ENCODE measurements around the gene WDR86.

WDR86 gene

DNA sequence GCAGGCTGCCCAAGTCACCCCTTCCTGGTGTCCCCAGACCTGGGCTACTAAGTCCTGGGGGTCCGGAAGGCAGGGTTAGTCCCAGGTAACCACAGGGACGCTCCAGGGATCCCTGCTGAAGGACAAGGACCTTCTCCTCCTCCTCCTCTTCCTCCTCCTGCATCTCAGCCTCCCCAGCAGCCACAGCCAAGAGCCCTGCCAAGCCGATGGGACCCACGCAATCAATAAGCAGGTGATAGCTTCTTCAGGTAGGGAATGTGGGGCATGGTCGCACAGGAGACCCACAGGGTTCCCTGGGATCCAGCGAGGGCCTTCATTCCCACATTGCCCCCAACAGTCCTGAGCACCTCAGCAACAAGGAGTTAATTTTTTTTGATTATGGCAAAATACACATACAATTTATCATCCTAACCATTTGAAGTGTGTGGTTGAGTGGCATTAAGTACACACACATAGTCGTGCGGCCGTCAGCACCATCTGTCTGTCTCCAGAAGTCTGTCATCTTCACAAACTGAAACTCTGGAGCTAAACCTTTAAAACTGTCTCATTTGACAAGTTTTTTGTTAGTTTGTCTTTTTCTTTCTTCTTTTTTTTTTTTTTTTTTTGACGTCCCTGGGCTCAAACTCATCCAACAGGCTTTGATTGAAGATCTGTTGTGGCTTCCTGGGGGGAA lies 18.0 kb upstream of the WDR86 start:
- H3K27me3 Mint-ChIP-seq: peaks cover 32% of the 10 kb centered on the region
- peaks cover under 1% of the 10 kb centered on the region for H3K9me3 Mint-ChIP-seq
- no peak overlapping the region for H3K27ac Mint-ChIP-seq
- intact Hi-C loops (cut with micrococcal nuclease): no loop called here
- H3K36me3 Mint-ChIP-seq (ENCODE audit: low read depth): no peaks in the 10 kb centered on the region
- peaks cover 22% of the 10 kb centered on the region for H3K4me1 Mint-ChIP-seq (ENCODE audit: low read depth)
- H3K4me3 Mint-ChIP-seq: no peak overlapping the region

- Mint-ChIP-seq H3K36me3 (ENCODE audit: low read depth) (no peaks in the 10 kb centered on the region), H3K4me1 (ENCODE audit: low read depth) (peaks cover 20% of the 10 kb centered on the region), H3K4me3 (no peak overlapping the region), H3K27me3 (peaks cover 31% of the 10 kb centered on the region), H3K9me3 (peaks cover 8% of the 10 kb centered on the region), H3K27ac (no peak overlapping the region)
- intact Hi-C loops (cut with micrococcal nuclease): no loop called here
Observed at GRCh38 chr7:151426904-151427704, 17.3 kb upstream of the WDR86 start.

DNA sequence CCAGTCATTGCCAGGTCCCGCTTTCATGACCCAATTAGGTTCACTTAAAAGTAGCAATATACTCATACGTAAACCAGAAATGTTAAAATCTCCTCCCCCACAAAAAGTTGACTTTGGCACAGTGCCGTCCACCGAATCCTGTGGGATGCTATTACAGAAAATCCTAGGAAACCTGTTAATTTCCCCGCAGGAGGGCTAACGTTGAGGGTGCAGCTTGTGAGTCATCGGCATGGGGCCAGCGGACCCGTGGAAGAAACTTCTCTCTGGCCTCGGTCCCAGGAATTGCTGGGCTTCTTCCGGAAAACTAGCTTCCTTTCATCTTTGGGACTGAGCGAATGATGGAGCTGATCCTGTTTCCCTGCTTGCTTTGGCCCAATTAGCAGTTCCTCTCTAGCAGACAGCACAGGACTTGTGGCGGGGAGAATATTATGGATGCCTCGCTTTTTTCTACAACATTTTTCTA lies 16.6 kb upstream of the WDR86 start:
- H3K36me3 Mint-ChIP-seq (ENCODE audit: low read depth): no peaks in the 10 kb centered on the region
- H3K4me3 Mint-ChIP-seq: no peak overlapping the region
- peaks cover 14% of the 10 kb centered on the region for H3K9me3 Mint-ChIP-seq
- H3K27me3 Mint-ChIP-seq: peaks cover 34% of the 10 kb centered on the region
- peaks cover 20% of the 10 kb centered on the region for H3K4me1 Mint-ChIP-seq (ENCODE audit: low read depth)
- H3K27ac Mint-ChIP-seq: no peak overlapping the region
- intact Hi-C loops (cut with micrococcal nuclease): no loop called here

- Mint-ChIP-seq H3K4me3 (no peak overlapping the region), H3K27ac (no peak overlapping the region)
- intact Hi-C loops (cut with micrococcal nuclease): no loop called here
Observed at GRCh38 chr7:151425670-151426440, 16.0 kb upstream of the WDR86 start.

GRCh38 chr7:151424799-151425198 lies 15.0 kb upstream of the WDR86 start:
- no peak overlapping the region for H3K4me3 Mint-ChIP-seq
- intact Hi-C loops (cut with micrococcal nuclease): no loop called here
- H3K36me3 Mint-ChIP-seq (ENCODE audit: low read depth): no peaks in the 10 kb centered on the region
- H3K27me3 Mint-ChIP-seq: peaks cover 27% of the 10 kb centered on the region
- H3K9me3 Mint-ChIP-seq: peaks cover 23% of the 10 kb centered on the region
- peaks cover 13% of the 10 kb centered on the region for H3K4me1 Mint-ChIP-seq (ENCODE audit: low read depth)
- no peak overlapping the region for H3K27ac Mint-ChIP-seq

More at GRCh38 chr7:151425670-151426440, 16.0 kb upstream of the WDR86 start:
- Mint-ChIP-seq H3K9me3 (peaks cover 17% of the 10 kb centered on the region), H3K36me3 (ENCODE audit: low read depth) (no peaks in the 10 kb centered on the region), H3K4me1 (ENCODE audit: low read depth) (peaks cover 20% of the 10 kb centered on the region), H3K27me3 (peaks cover 33% of the 10 kb centered on the region)

DNA sequence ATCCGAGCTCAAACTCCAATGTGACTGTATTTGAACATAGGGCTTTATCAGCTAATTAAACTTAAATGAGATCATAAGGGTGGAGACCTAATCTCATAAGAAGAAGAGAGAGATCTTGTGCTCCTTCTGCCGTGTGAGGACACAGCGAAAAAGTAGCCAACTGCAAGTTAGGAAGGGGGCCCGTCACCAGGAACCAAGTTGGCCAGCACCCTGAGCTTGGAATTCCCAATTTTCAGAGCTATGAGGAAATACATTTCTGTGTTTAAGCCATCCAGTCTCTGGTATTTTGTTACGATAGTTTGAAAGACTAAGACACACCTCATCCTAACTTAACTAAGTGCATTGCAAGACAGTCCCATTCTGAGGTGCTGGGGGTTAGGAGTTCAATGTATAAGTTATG lies 14.1 kb upstream of the WDR86 start:
- H3K4me1 Mint-ChIP-seq (ENCODE audit: low read depth): peaks cover 9% of the 10 kb centered on the region
- peaks cover 25% of the 10 kb centered on the region for H3K27me3 Mint-ChIP-seq
- H3K27ac Mint-ChIP-seq: no peak overlapping the region
- no peaks in the 10 kb centered on the region for H3K36me3 Mint-ChIP-seq (ENCODE audit: low read depth)
- peaks cover 23% of the 10 kb centered on the region for H3K9me3 Mint-ChIP-seq
- H3K4me3 Mint-ChIP-seq: no peak overlapping the region
- intact Hi-C loops (cut with micrococcal nuclease): no loop called here

DNA sequence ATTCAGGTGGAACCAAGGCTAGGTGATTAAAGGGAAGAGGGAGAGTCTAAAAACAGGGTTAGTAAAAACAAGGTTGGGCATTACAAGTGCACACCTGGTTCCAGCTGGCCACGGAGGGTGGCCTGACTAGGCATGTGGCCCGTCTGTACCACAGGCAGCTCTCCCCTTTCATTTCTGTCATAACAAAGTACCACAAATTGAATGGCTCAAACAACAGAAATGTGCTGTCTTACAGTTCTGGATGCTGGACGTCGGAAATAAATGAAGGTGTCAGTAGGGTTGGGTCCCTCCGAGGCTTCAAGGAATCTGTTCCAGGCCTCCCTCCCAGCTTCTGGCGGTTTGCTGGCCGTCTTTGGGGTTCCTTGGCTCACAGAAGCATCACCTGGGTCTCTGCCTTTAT lies 13.4 kb upstream of the WDR86 start:
- H3K4me1 Mint-ChIP-seq (ENCODE audit: low read depth): peaks cover 3% of the 10 kb centered on the region
- intact Hi-C loops (cut with micrococcal nuclease): no loop called here
- H3K9me3 Mint-ChIP-seq: peaks cover 23% of the 10 kb centered on the region
- peaks cover 19% of the 10 kb centered on the region for H3K27me3 Mint-ChIP-seq
- H3K36me3 Mint-ChIP-seq (ENCODE audit: low read depth): no peaks in the 10 kb centered on the region
- no peak overlapping the region for H3K4me3 Mint-ChIP-seq
- no peak overlapping the region for H3K27ac Mint-ChIP-seq

DNA sequence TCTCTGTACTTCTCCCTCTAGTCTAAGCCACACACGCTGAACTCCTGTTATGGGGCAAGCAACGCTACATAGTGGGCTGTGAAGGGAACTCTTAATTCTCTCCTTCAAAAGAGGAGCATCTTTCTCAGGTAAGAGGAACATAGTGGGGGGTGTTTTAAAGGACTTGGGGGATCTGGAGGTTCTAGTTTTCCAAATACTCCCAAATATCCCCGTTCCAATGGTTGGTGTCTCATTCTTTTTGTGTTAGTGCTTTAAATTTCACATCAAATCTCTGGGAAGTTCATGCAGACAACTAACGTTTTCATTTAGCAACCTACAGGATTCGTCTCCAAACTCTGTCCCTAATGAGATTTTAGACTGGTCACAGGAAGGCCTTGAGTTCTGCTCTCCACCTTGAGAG lies 12.4 kb upstream of the WDR86 start:
- Mint-ChIP-seq H3K36me3 (ENCODE audit: low read depth) (no peaks in the 10 kb centered on the region), H3K4me1 (ENCODE audit: low read depth) (peaks cover 4% of the 10 kb centered on the region)
- intact Hi-C loops (cut with micrococcal nuclease): no loop called here

DNA sequence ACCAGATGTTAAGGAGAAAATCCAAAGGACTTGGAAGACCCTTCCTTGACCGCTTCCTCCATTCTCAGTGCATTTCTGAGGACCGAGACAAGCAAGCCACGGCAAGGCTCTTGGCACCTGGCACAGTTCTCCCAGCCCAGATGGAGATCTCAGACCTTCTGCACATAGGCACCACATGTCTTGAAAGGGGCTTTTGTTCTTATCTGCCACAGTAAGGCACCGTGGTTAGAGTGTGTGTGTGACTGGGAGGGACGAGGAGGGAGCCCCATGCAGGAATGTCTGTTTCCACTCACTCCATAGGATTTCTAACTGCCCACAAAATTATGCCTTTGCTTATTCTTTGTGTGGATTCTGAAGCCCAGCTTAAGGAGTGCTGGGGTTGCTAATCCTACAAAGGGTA lies 10.3 kb upstream of the WDR86 start:
- Mint-ChIP-seq H3K4me3 (no peak overlapping the region), H3K36me3 (ENCODE audit: low read depth) (no peaks in the 10 kb centered on the region), H3K4me1 (ENCODE audit: low read depth) (peaks cover 24% of the 10 kb centered on the region), H3K9me3 (peaks cover 23% of the 10 kb centered on the region), H3K27ac (no peak overlapping the region), H3K27me3 (peaks cover 17% of the 10 kb centered on the region)
- intact Hi-C loops (cut with micrococcal nuclease): no loop called here

More for the DNA sequence above, 12.4 kb upstream of the WDR86 start:
- peaks cover 13% of the 10 kb centered on the region for H3K27me3 Mint-ChIP-seq
- H3K27ac Mint-ChIP-seq: no peak overlapping the region
- H3K4me3 Mint-ChIP-seq: no peak overlapping the region
- H3K9me3 Mint-ChIP-seq: peaks cover 23% of the 10 kb centered on the region

GRCh38 chr7:151416941-151417315 lies 7.1 kb upstream of the WDR86 start:
- peaks cover 25% of the 10 kb centered on the region for H3K27me3 Mint-ChIP-seq
- intact Hi-C loops (cut with micrococcal nuclease): no loop called here
- H3K4me3 Mint-ChIP-seq: no peak overlapping the region
- H3K4me1 Mint-ChIP-seq (ENCODE audit: low read depth): peaks cover 29% of the 10 kb centered on the region
- H3K9me3 Mint-ChIP-seq: peaks cover 14% of the 10 kb centered on the region
- no peaks in the 10 kb centered on the region for H3K36me3 Mint-ChIP-seq (ENCODE audit: low read depth)
- H3K27ac Mint-ChIP-seq: peak overlapping the region; percentile 44

DNA sequence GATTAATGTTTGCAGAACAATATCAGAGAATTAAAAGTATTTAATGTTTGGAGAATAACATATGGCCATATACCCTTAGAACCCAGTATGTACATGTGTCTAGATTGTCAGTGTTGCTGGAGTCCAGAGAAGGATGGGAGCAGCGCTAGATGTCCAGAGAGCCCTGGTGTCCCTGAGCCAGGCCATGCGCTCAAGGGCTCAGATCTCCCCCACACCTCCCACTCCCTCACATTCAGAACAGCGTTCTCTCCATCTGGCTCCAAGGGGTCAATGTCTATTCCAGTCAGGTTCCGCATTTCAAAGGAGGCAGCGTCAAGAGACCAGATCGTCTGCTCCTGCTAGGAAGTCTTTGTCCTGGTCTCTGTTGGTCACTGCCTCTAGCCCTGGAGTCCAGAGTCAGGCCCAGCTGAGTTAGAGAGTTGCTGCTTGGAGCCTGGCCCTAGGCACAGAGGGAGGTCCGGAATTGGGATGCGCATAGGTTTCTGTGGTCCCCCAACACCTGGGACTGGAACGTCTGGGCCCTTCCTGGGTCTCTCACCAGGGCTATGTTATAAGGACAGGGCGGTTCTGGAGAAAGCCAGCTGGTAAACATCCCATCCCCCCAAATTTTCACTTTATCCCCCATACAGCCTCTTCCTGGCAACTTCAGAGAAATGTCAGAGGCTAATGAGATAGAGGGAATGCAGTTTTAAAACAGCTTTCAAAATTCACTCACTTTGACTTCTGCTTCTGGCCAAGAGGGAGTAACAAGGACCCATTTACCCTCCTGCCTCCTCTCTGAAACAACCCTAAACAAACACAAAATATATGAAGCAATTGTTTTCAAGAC lies 6.5 kb upstream of the WDR86 start:
- Mint-ChIP-seq H3K27ac (peak overlapping the region; percentile 44), H3K27me3 (peaks cover 28% of the 10 kb centered on the region), H3K4me1 (ENCODE audit: low read depth) (peaks cover 35% of the 10 kb centered on the region), H3K36me3 (ENCODE audit: low read depth) (no peaks in the 10 kb centered on the region), H3K9me3 (peaks cover 8% of the 10 kb centered on the region), H3K4me3 (no peak overlapping the region)
- intact Hi-C loops (cut with micrococcal nuclease): no loop called here

DNA sequence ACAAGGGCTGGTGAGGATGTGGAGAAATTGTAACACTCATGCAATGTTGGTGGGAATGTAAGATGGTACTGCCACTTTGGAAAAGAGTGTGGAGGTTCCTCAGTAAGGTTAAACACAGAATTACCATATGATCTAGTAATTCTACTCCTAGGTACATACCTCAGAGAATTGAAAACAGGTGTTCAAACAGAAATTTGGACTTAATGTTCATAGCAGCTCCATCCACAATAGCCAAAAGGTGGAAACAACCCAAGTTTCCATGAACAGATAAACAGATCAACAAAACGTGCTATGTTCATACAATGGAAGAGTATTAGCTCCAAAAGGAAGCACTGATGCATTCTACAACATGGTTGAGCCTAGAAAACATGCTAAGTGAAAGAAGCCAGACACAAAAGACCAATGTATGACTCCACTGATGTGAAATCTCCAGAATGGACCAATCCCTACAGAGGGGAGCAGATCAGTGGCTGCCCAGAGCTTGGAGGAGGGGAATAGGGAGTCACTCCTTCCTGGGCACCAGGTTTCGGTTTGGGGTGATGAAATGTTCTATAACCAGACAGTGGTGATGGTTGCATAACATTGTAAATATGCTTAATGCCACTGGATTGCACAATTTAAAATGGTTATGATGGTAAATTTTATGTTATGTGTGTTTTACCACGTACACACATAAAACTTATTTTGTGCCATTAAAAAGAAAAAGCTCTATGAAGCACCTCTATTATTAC lies 5.7 kb upstream of the WDR86 start:
- peaks cover 7% of the 10 kb centered on the region for H3K9me3 Mint-ChIP-seq
- peaks cover 35% of the 10 kb centered on the region for H3K27me3 Mint-ChIP-seq
- no peak overlapping the region for H3K27ac Mint-ChIP-seq
- no peak overlapping the region for H3K4me3 Mint-ChIP-seq
- no peaks in the 10 kb centered on the region for H3K36me3 Mint-ChIP-seq (ENCODE audit: low read depth)
- H3K4me1 Mint-ChIP-seq (ENCODE audit: low read depth): peaks cover 43% of the 10 kb centered on the region
- intact Hi-C loops (cut with micrococcal nuclease): no loop called here

GRCh38 chr7:151413241-151413640 lies 3.4 kb upstream of the WDR86 start:
- Mint-ChIP-seq H3K27me3 (peaks cover 54% of the 10 kb centered on the region), H3K4me1 (ENCODE audit: low read depth) (peaks cover 57% of the 10 kb centered on the region), H3K27ac (no peak overlapping the region), H3K36me3 (ENCODE audit: low read depth) (no peaks in the 10 kb centered on the region), H3K9me3 (no peaks in the 10 kb centered on the region), H3K4me3 (no peak overlapping the region)
- intact Hi-C loops (cut with micrococcal nuclease): no loop called here

Data from dendritic cell treated with granulocyte-macrophage colony-stimulating factor and Interleukin-4, amounts not matched to agents 40 ng/mL and 50 ng/mL, for 4 days (primary cell).